Neural progenitor cell (in vitro differentiated cells): ENCODE data around the gene MYL12B.

ENCODE experiments used
- EZH2 ChIP-seq: fragments of 200-600 bp; sonication (generic); IDR thresholded peaks from 2 replicates; pipeline ENCODE4 v1.6.1; 2017; ENCODE audit warnings: antibody characterized with exemption, mild to moderate bottlenecking, moderate library complexity
- TF ChIP-seq, protein P1 (sequence below): fragments of 200-600 bp; sonication (generic); IDR thresholded peaks from 2 replicates; pipeline ENCODE4 v1.5.1; 2017; ENCODE audit warnings: antibody characterized with exemption, mild to moderate bottlenecking

DNA sequence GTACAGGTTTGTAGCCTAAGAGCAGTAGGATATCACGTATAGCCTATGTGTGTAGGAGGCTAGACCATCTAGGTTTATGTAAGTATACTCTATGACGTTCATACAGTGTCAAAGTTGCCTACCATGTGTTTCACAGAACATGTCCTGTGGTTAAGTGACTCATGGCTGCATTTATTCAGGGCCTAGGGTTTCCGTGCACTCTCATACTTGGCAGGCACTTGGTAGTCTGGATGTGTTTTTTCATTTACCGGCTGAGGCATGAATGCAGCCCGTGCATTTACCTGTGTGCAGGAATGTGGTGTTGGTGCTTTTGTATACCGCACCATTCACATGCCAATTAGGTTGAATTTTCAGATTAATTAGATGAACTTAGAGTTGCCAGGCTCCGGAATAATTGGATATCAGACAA, 43.4 kb downstream of the MYL12B start:
- TF ChIP-seq, protein P1, sequence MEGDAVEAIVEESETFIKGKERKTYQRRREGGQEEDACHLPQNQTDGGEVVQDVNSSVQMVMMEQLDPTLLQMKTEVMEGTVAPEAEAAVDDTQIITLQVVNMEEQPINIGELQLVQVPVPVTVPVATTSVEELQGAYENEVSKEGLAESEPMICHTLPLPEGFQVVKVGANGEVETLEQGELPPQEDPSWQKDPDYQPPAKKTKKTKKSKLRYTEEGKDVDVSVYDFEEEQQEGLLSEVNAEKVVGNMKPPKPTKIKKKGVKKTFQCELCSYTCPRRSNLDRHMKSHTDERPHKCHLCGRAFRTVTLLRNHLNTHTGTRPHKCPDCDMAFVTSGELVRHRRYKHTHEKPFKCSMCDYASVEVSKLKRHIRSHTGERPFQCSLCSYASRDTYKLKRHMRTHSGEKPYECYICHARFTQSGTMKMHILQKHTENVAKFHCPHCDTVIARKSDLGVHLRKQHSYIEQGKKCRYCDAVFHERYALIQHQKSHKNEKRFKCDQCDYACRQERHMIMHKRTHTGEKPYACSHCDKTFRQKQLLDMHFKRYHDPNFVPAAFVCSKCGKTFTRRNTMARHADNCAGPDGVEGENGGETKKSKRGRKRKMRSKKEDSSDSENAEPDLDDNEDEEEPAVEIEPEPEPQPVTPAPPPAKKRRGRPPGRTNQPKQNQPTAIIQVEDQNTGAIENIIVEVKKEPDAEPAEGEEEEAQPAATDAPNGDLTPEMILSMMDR: no peak
- TF ChIP-seq EZH2: no peak
